ENCODE data around the gene GALK2. TPM values are rescaled to one million over a fixed set of nuclear protein-coding genes. Genes with fewer than 3 reads are reported as not detected.

GALK2 gene
- polyA plus RNA-seq, 2 of the 4 experiments (the other 2 are of a cell fraction) = 26.8 to 40.5 TPM

DNA sequence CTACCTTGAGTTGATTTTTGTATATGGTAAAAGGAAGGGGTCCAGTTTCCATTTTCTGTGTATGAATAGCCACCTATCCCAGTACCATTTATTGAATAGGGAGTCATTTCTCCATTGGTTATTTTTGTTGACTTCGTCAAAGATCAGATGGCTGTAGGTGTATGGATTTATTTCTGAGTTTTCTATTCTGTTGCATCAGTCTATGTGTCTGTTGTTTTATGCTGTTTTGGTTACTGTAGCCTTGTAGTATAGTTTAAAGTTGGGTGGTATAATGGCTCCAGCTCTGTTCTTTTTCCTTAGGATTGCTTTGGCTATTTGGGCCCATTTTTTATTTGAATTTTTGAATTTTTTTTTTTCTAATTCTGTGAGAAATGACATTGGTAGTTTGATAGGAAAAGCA is 127.5 kb downstream of the GALK2 start:
- Histone ChIP-seq H3K4me2 (no peak overlapping the region), H3K9me3 (no peaks in the 10 kb centered on the region), H3K4me3 (no peak overlapping the region), H3K4me1 (no peaks in the 10 kb centered on the region), H3K27ac (no peak overlapping the region)
- TF ChIP-seq PHF8 (IDR thresholded peaks at IDR 0.05; ENCODE audit: borderline replicate concordance, low read depth) = no peak
- no peak for DNase-seq (ENCODE audit: low read depth in 1 of 2, low spot score in 1 of 2)
- ChIA-PET POLR2A (no interaction called here), CTCF (no interaction called here)
- 81% methylated on average over 1 of the region's 1 CpG for WGBS (ENCODE audit: missing lambda C conversion rate)
- ATAC-seq = no peak
- FAIRE-seq = no peak

DNA sequence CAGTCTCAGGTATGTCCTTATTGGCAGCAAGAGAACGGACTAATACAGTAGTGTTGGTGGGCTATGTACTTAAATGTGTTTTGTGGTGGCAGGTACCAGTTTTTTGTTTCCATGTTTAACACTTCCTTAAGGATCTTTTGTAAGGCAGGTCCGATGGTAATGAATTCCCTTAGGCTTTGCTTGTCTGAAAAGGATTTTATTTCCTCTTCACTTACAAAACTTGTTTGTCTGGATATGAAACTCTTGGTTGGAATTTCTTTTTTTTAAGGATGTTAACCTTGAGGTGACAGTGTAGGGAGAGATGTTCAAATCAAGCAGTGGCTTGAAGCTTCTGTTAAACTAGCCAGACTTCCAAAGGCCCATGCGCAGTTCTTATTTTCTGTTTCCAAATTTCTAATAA is 130.8 kb downstream of the GALK2 start:
- Histone ChIP-seq H3K4me2 (no peak overlapping the region), H3K9me3 (no peaks in the 10 kb centered on the region), H3K4me3 (no peak overlapping the region), H3K27ac (no peak overlapping the region), H3K4me1 (no peaks in the 10 kb centered on the region)
- FAIRE-seq = no peak
- DNase-seq (ENCODE audit: low read depth in 1 of 2, low spot score in 1 of 2) = no peak
- ChIA-PET POLR2A (no interaction called here), CTCF (no interaction called here)
- no peak for TF ChIP-seq HDAC2 (IDR thresholded peaks at IDR 0.05)
- TF ChIP-seq, protein P1, sequence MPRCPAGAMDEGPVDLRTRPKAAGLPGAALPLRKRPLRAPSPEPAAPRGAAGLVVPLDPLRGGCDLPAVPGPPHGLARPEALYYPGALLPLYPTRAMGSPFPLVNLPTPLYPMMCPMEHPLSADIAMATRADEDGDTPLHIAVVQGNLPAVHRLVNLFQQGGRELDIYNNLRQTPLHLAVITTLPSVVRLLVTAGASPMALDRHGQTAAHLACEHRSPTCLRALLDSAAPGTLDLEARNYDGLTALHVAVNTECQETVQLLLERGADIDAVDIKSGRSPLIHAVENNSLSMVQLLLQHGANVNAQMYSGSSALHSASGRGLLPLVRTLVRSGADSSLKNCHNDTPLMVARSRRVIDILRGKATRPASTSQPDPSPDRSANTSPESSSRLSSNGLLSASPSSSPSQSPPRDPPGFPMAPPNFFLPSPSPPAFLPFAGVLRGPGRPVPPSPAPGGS (IDR thresholded peaks at IDR 0.05) = no peak
- TF ChIP-seq, protein P2, sequence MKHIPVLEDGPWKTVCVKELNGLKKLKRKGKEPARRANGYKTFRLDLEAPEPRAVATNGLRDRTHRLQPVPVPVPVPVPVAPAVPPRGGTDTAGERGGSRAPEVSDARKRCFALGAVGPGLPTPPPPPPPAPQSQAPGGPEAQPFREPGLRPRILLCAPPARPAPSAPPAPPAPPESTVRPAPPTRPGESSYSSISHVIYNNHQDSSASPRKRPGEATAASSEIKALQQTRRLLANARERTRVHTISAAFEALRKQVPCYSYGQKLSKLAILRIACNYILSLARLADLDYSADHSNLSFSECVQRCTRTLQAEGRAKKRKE (CRISPR knock-in tag; IDR thresholded peaks at IDR 0.05; ENCODE audit: low read depth) = no peak
- TF ChIP-seq CHD2 (IDR thresholded peaks at IDR 0.05; ENCODE audit: low read length, partially characterized antibody) = no peak
- no peak for TF ChIP-seq KDM1A (IDR thresholded peaks at IDR 0.05; ENCODE audit: low read depth)
- TF ChIP-seq HOXA7 (CRISPR knock-in tag; IDR thresholded peaks at IDR 0.05) = no peak
- no peak for TF ChIP-seq RNF2 (IDR thresholded peaks at IDR 0.05; ENCODE audit: borderline replicate concordance, low read depth)
- TF ChIP-seq MAFK (IDR thresholded peaks at IDR 0.05; ENCODE audit: partially characterized antibody) = no peak
- TF ChIP-seq POLR2A (IDR thresholded peaks at IDR 0.05; ENCODE audit: low read length) = no peak
- no peak for TF ChIP-seq NPAS2 (CRISPR knock-in tag; IDR thresholded peaks at IDR 0.05; ENCODE audit: borderline replicate concordance)
- no peak for TF ChIP-seq FOXS1 (CRISPR knock-in tag; IDR thresholded peaks at IDR 0.05)
- no peak for TF ChIP-seq CHD4 (IDR thresholded peaks at IDR 0.05; ENCODE audit: borderline replicate concordance)
- no peak for TF ChIP-seq FOSL2 (IDR thresholded peaks at IDR 0.05)
- no peak for TF ChIP-seq FOSL2 (CRISPR knock-in tag; IDR thresholded peaks at IDR 0.05)
- TF ChIP-seq NFE2L2 (conservative IDR thresholded peaks at IDR 0.05; ENCODE audit: low read length) = no peak
- no peak for TF ChIP-seq MYC (IDR thresholded peaks at IDR 0.05; ENCODE audit: borderline replicate concordance, low read length)
- no peak for TF ChIP-seq CEBPB (IDR thresholded peaks at IDR 0.05)
- no peak for TF ChIP-seq BHLHE40 (IDR thresholded peaks at IDR 0.05; ENCODE audit: low read depth, low read length)
- ATAC-seq = no peak
- WGBS (ENCODE audit: missing lambda C conversion rate) = 95% methylated on average over 3 of the region's 3 CpGs

GRCh38 chr15:49301562-49301961 is 131.5 kb downstream of the GALK2 start:
- no peak for FAIRE-seq

More at GRCh38 chr15:49301562-49301961, 131.5 kb downstream of the GALK2 start:
- H3K4me2 ChIP-seq = no peak overlapping the region
- ChIA-PET CTCF (no interaction called here), POLR2A (no interaction called here)
- ATAC-seq (no peak), DNase-seq (ENCODE audit: low read depth in 1 of 2, low spot score in 1 of 2) (no peak)
- H3K27ac ChIP-seq = no peak overlapping the region
- H3K4me1 ChIP-seq = no peaks in the 10 kb centered on the region
- no peak overlapping the region for H3K4me3 ChIP-seq
- H3K9me3 ChIP-seq = no peaks in the 10 kb centered on the region
- TF ChIP-seq HOXA7 (CRISPR knock-in tag; IDR thresholded peaks at IDR 0.05) (no peak), FOSB (CRISPR knock-in tag; IDR thresholded peaks at IDR 0.05) (no peak), ESRRA (IDR thresholded peaks at IDR 0.05; ENCODE audit: borderline replicate concordance, low read length) (no peak), CBX8 (IDR thresholded peaks at IDR 0.05) (no peak), RCOR1 (IDR thresholded peaks at IDR 0.05; ENCODE audit: low read depth, low read length) (no peak), HEYL (CRISPR knock-in tag; IDR thresholded peaks at IDR 0.05) (no peak), POLR2A (IDR thresholded peaks at IDR 0.05; ENCODE audit: low read length) (no peak), SREBF2 (IDR thresholded peaks at IDR 0.05) (no peak), TP53 (CRISPR knock-in tag; IDR thresholded peaks at IDR 0.05) (no peak), FOXS1 (CRISPR knock-in tag; IDR thresholded peaks at IDR 0.05) (no peak), ZC3H11A (IDR thresholded peaks at IDR 0.05) (no peak), MAFK (IDR thresholded peaks at IDR 0.05; ENCODE audit: partially characterized antibody) (no peak), JUNB (IDR thresholded peaks at IDR 0.05) (no peak), PHF8 (IDR thresholded peaks at IDR 0.05; ENCODE audit: borderline replicate concordance, low read depth) (no peak), CEBPB (IDR thresholded peaks at IDR 0.05) (no peak)
- TF ChIP-seq, protein P3, sequence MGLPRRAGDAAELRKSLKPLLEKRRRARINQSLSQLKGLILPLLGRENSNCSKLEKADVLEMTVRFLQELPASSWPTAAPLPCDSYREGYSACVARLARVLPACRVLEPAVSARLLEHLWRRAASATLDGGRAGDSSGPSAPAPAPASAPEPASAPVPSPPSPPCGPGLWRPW (IDR thresholded peaks at IDR 0.05) = no peak
- TF ChIP-seq, protein P4, sequence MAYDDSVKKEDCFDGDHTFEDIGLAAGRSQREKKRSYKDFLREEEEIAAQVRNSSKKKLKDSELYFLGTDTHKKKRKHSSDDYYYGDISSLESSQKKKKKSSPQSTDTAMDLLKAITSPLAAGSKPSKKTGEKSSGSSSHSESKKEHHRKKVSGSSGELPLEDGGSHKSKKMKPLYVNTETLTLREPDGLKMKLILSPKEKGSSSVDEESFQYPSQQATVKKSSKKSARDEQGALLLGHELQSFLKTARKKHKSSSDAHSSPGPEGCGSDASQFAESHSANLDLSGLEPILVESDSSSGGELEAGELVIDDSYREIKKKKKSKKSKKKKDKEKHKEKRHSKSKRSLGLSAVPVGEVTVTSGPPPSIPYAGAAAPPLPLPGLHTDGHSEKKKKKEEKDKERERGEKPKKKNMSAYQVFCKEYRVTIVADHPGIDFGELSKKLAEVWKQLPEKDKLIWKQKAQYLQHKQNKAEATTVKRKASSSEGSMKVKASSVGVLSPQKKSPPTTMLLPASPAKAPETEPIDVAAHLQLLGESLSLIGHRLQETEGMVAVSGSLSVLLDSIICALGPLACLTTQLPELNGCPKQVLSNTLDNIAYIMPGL (CRISPR knock-in tag; IDR thresholded peaks at IDR 0.05; ENCODE audit: borderline replicate concordance) = no peak
- TF ChIP-seq, protein P2 (CRISPR knock-in tag; IDR thresholded peaks at IDR 0.05; ENCODE audit: low read depth) = no peak
- TF ChIP-seq, protein P1 (IDR thresholded peaks at IDR 0.05) = no peak
